HG02588 (cell line): Measurements from ENCODE around the gene BANF1.

Experiments
- ATAC-seq: cut with Tn5 transposase; IDR thresholded peaks from one replicate; pipeline ENCODE4 v1.9.1; 2021; ENCODE audit warnings: mild to moderate bottlenecking, moderate library complexity; ENCODE audit not compliant: unreplicated experiment

The BANF1 gene

GRCh38 chr11:65978391-65979238 lies 23.7 kb upstream of the BANF1 start:
- no peak for ATAC-seq

- ATAC-seq, result no peak
These were observed 23.0 kb upstream of the BANF1 start for GRCh38 chr11:65979261-65979759.

- ATAC-seq, result no peak
These were observed 21.1 kb upstream of the BANF1 start for GRCh38 chr11:65981101-65981740.

GRCh38 chr11:65981972-65982823 lies 20.1 kb upstream of the BANF1 start:
- ATAC-seq, result no peak

- no peak for ATAC-seq
These were observed 19.3 kb upstream of the BANF1 start for GRCh38 chr11:65982824-65983588.

GRCh38 chr11:65983589-65983987 lies 18.7 kb upstream of the BANF1 start:
- no peak for ATAC-seq

- ATAC-seq, result no peak
These were observed 15.0 kb upstream of the BANF1 start for GRCh38 chr11:65987336-65987735.

- peak; percentile 88 for ATAC-seq
These were observed 13.3 kb upstream of the BANF1 start for GRCh38 chr11:65988791-65989592.

- no peak for ATAC-seq
These were observed 10.2 kb upstream of the BANF1 start for GRCh38 chr11:65992056-65992455.

- no peak for ATAC-seq
These were observed 5.0 kb upstream of the BANF1 start for GRCh38 chr11:65997286-65997685.

GRCh38 chr11:66002648-66003225 lies 434 bp downstream of the BANF1 start:
- peak; percentile 47 for ATAC-seq

- no peak for ATAC-seq
These were observed 988 bp downstream of the BANF1 start for GRCh38 chr11:66003291-66003690.

- ATAC-seq, result no peak
These were observed 1.9 kb downstream of the BANF1 start for GRCh38 chr11:66004186-66004585.

GRCh38 chr11:66006134-66006890 lies 4.0 kb downstream of the BANF1 start:
- no peak for ATAC-seq

- no peak for ATAC-seq
These were observed 4.5 kb downstream of the BANF1 start for GRCh38 chr11:66006891-66007176.

GRCh38 chr11:66007201-66007634 lies 4.9 kb downstream of the BANF1 start:
- no peak for ATAC-seq

GRCh38 chr11:66008095-66008467 lies 5.8 kb downstream of the BANF1 start:
- no peak for ATAC-seq

- no peak for ATAC-seq
These were observed 6.3 kb downstream of the BANF1 start for GRCh38 chr11:66008468-66009101.
